Left lung (tissue), 10 donors: Measurements from ENCODE around the gene FHIT. TPM values are rescaled to one million over a fixed set of nuclear protein-coding genes. Genes with fewer than 3 reads are reported as not detected.

Experiments
- ATAC-seq: fragments of 200-7000 bp; cut with Tn5 transposase; one replicate; pipeline ENCODE4 v1.9.1; 2020; ENCODE audit warnings: moderate library complexity
- DNase-seq, 4 donors: peaks; one replicate each; pipeline ENCODE4 v3.0.0-alpha.2; 2013 to 2020
- H3K27ac ChIP-seq, 2 donors: fragments of 200-600 bp; sonication (generic) in 1 of 2; one replicate each; pipeline versions ENCODE4 v1.5.0 to v1.8.0; 2020 to 2021
- H3K27me3 ChIP-seq, 2 donors: fragments of 200-600 bp; sonication (generic) in 1 of 2; one replicate each; pipeline versions ENCODE4 v1.5.0 to v1.8.0; 2020 to 2021
- H3K36me3 ChIP-seq, 2 donors: fragments of 200-600 bp; sonication (generic) in 1 of 2; one replicate each; pipeline versions ENCODE4 v1.5.0 to v1.8.0; 2020 to 2021
- H3K4me1 ChIP-seq, 2 donors: fragments of 200-600 bp; one replicate each; pipeline ENCODE4 v1.8.0; 2021
- H3K4me3 ChIP-seq, 2 donors: fragments of 200-600 bp; sonication (generic) in 1 of 2; one replicate each; pipeline versions ENCODE4 v1.5.0 to v1.8.0; 2020 to 2021; ENCODE audit warnings: mild to moderate bottlenecking in 1 of 2
- H3K9me3 ChIP-seq, 2 donors: fragments of 200-600 bp; sonication (generic) in 1 of 2; one replicate each; pipeline versions ENCODE4 v1.5.0 to v1.8.0; 2020 to 2021
- CTCF ChIP-seq, 2 donors: fragments of 200-600 bp; sonication (generic) in 1 of 2; IDR thresholded peaks; one replicate each; pipeline versions ENCODE4 v1.5.0 to v1.8.0; 2021; ENCODE audit warnings: antibody characterized with exemption in 2 of 2
- intact Hi-C, 2 donors: fragments of 100-400 bp; cut with DNase I; formaldehyde crosslinking; loops; one replicate each; pipeline versions ENCODE4 v1.11.2 to v1.14.2; 2022
- polyA plus RNA-seq, 6 donors: library from polyadenylated mRNA; unstranded; fragments of 120-200 nt; gene quantifications; one replicate each; pipeline ENCODE4 v1.2.1, GENCODE V29; 2013; ENCODE audit not compliant: insufficient read length in 6 of 6
- total RNA-seq, 2 donors: library from RNA; stranded (reverse); fragmentation: NEBNext Ultra II Directional; extraction: Animal tissue kit (Norgen Biotek cat#: 25700); gene quantifications; one replicate each; pipeline ENCODE4 v1.2.1, GENCODE V29; 2021
- donor health status: DM: no; HTN: yes; CAD: no.
- donor health status: DM: no; HTN: no; CAD: no.

Gene FHIT
- total and polyA plus RNA-seq, 8 donors: 8.5 to 16.3 (median 9.7) TPM

GRCh38 chr3:60582288-60582687 lies 669.0 kb downstream of the FHIT start:
- Histone ChIP-seq H3K4me1 (no peaks in the 10 kb centered on the region), H3K4me3 (no peak overlapping the region), H3K27me3 (no peaks in the 10 kb centered on the region), H3K9me3 (no peaks in the 10 kb centered on the region), H3K27ac (no peak overlapping the region), H3K36me3 (no peaks in the 10 kb centered on the region)
- ATAC-seq (peak; percentile 56), DNase-seq (peak in 1 of 4 donors; percentile 24)
- intact Hi-C loops: no loop called here
- peak in 1 of 2 donors; percentile 20 for TF ChIP-seq CTCF (IDR thresholded peaks at IDR 0.05)

- intact Hi-C loops: no loop called here
- no peak for DNase-seq
- no peaks in the 10 kb centered on the region for H3K36me3 ChIP-seq
These were observed 670.4 kb downstream of the FHIT start for GRCh38 chr3:60580809-60581208.

GRCh38 chr3:60579734-60580133 lies 671.5 kb downstream of the FHIT start:
- TF ChIP-seq CTCF (IDR thresholded peaks at IDR 0.05): no peak
- Histone ChIP-seq H3K36me3 (no peaks in the 10 kb centered on the region), H3K4me1 (no peaks in the 10 kb centered on the region), H3K4me3 (no peak overlapping the region), H3K27me3 (no peaks in the 10 kb centered on the region), H3K9me3 (no peaks in the 10 kb centered on the region), H3K27ac (no peak overlapping the region)
- DNase-seq (no peak), ATAC-seq (peak; percentile 41)
- intact Hi-C loops: no loop called here

More at GRCh38 chr3:60580809-60581208, 670.4 kb downstream of the FHIT start:
- TF ChIP-seq CTCF (IDR thresholded peaks at IDR 0.05): no peak
- Histone ChIP-seq H3K4me1 (no peaks in the 10 kb centered on the region), H3K27ac (no peak overlapping the region), H3K27me3 (no peaks in the 10 kb centered on the region), H3K9me3 (no peaks in the 10 kb centered on the region), H3K4me3 (no peak overlapping the region)
- ATAC-seq: no peak

GRCh38 chr3:60578936-60579335 lies 672.3 kb downstream of the FHIT start:
- no peaks in the 10 kb centered on the region for H3K9me3 ChIP-seq
- intact Hi-C loops: no loop called here
- no peak for TF ChIP-seq CTCF (IDR thresholded peaks at IDR 0.05)
- H3K4me1 ChIP-seq: no peaks in the 10 kb centered on the region
- no peaks in the 10 kb centered on the region for H3K27me3 ChIP-seq
- no peak overlapping the region for H3K4me3 ChIP-seq
- no peak overlapping the region for H3K27ac ChIP-seq
- H3K36me3 ChIP-seq: no peaks in the 10 kb centered on the region
- DNase-seq (no peak), ATAC-seq (no peak)

- H3K36me3 ChIP-seq: no peaks in the 10 kb centered on the region
- H3K27me3 ChIP-seq: no peaks in the 10 kb centered on the region
- TF ChIP-seq CTCF (IDR thresholded peaks at IDR 0.05): no peak
- DNase-seq (no peak), ATAC-seq (no peak)
- H3K27ac ChIP-seq: no peak overlapping the region
- no peaks in the 10 kb centered on the region for H3K4me1 ChIP-seq
- no peak overlapping the region for H3K4me3 ChIP-seq
- H3K9me3 ChIP-seq: no peaks in the 10 kb centered on the region
- intact Hi-C loops: no loop called here
These were observed 673.7 kb downstream of the FHIT start for GRCh38 chr3:60577601-60578000.
